Body of pancreas (tissue), 4 donors: Measurements from ENCODE around the gene FITM1. TPM values are rescaled to one million over a fixed set of nuclear protein-coding genes. Genes with fewer than 3 reads are reported as not detected.

Experiments
- ATAC-seq: fragments of 150-250 bp; one replicate; pipeline ENCODE4 v1.9.1; 2016
- DNase-seq, 4 donors: peaks; one replicate each; pipeline ENCODE4 v3.0.0-alpha.2; 2019
- H3K27ac ChIP-seq, 4 donors: fragments of 200-600 bp; sonication (generic); 1 replicate in 3 of 4; 2 replicates in 1 of 4; pipeline versions ENCODE4 v1.5.1 to v1.6.1; 2016 to 2019; ENCODE audit warnings: mild to moderate bottlenecking in 1 of 4, mixed read lengths in 1 of 4, moderate library complexity in 1 of 4
- H3K27me3 ChIP-seq, 2 donors: fragments of 200-600 bp; sonication (generic); one replicate each; pipeline ENCODE4 v1.6.0; 2016; ENCODE audit warnings: mild to moderate bottlenecking in 1 of 2
- H3K36me3 ChIP-seq, 2 donors: fragments of 200-600 bp; sonication (generic); replicated peaks in 1 of 2; 2 replicates each; pipeline ENCODE4 v1.5.1; 2016; ENCODE audit warnings: low read depth in 2 of 2; ENCODE audit not compliant: insufficient read depth in 1 of 2
- H3K4me1 ChIP-seq: fragments of 200-600 bp; sonication (generic); one replicate; pipeline ENCODE4 v1.6.0; 2016
- H3K4me3 ChIP-seq, 2 donors: fragments of 200-600 bp; sonication (generic); 1 replicate in 1 of 2; 2 replicates in 1 of 2; pipeline ENCODE4 v1.5.1; 2016 to 2019
- H3K9me3 ChIP-seq, 3 donors: fragments of 200-600 bp; sonication (generic); 1 replicate in 2 of 3; 2 replicates in 1 of 3; pipeline ENCODE4 v1.5.1; 2016
- POLR2A ChIP-seq, 3 donors: fragments of 450-650 bp; IDR thresholded peaks; one replicate each; pipeline ENCODE4 v1.6.1; 2016; ENCODE audit warnings: antibody characterized with exemption in 3 of 3, mild to moderate bottlenecking in 2 of 3
- WGBS, 2 donors: methylation state at CpG; one replicate each; pipeline ENCODE4 v1.1.5; 2017; 5-methylcytosine and 5-hydroxymethylcytosine counted together
- intact Hi-C: fragments of 100-400 bp; cut with DNase I; formaldehyde crosslinking; loops from one replicate; pipeline ENCODE4 v1.15.1; 2023
- total RNA-seq, 2 donors: library from RNA; depleted of rRNA; stranded (reverse); fragments of >200 nt; gene quantifications; one replicate each; pipeline ENCODE4 v1.1.0, GENCODE V29; 2016
- TF ChIP-seq, protein P1 (sequence below), 7 experiments: fragments of 450-650 bp in 4 of 7; fragments of 200-600 bp in 3 of 7; sonication (generic) in 3 of 7; IDR thresholded peaks; one replicate each; pipeline ENCODE4 v1.5.1; 2016 to 2019; ENCODE audit warnings: antibody characterized with exemption in 7 of 7

The FITM1 gene
- total RNA-seq, 2 donors from 2014 or later, result 6.3 to 12.2 TPM

DNA sequence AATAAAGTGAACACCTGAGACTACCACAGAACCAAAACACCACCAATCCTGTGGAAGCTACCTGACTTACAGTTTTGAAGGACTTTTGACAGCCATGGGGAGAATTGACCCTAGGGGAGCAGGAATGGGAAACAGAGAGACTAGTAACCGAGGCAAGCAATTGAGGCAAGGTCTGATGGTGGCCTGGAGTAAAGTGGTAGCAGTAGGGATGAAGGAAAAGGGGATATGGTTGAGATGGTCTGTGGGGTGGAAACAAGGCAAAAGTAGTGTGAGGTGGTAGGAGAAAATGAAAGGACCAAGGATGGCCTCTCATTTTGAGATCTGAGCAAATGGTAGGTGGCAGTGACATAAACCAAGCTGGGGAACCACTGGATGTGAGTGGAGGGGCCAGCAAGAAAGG lies 26.4 kb downstream of the FITM1 start:
- no peak for ATAC-seq
- 89 to 95% methylated on average over 1 of the region's 1 CpG for WGBS, 2 donors

DNA sequence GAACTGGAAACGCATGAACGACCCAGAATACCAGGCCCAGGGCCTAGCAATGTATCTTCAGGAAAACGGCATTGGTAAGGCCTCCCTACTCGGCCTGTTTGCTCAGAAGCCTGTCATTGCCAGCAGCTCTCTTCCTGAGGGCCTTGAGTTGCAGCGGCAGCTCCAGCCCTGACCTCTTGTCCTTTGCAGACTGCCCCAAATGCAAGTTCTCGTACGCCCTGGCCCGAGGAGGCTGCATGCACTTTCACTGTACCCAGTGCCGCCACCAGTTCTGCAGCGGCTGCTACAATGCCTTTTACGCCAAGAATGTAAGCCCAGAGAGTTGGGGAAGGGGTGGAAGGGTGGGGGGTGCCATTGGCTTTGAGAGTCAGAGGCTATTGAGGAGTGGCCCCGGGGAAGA lies 26.9 kb downstream of the FITM1 start:
- Histone ChIP-seq H3K9me3 (no peaks in the 10 kb centered on the region), H3K36me3 (peaks cover 6 to 25% of the 10 kb centered on the region in 2 donors), H3K27ac (no peak overlapping the region), H3K4me3 (no peak overlapping the region), H3K27me3 (no peaks in the 10 kb centered on the region), H3K4me1 (peaks cover 23% of the 10 kb centered on the region)
- intact Hi-C loops, result no loop called here
- ATAC-seq, result no peak
- DNase-seq, result no peak
- TF ChIP-seq, protein P1, sequence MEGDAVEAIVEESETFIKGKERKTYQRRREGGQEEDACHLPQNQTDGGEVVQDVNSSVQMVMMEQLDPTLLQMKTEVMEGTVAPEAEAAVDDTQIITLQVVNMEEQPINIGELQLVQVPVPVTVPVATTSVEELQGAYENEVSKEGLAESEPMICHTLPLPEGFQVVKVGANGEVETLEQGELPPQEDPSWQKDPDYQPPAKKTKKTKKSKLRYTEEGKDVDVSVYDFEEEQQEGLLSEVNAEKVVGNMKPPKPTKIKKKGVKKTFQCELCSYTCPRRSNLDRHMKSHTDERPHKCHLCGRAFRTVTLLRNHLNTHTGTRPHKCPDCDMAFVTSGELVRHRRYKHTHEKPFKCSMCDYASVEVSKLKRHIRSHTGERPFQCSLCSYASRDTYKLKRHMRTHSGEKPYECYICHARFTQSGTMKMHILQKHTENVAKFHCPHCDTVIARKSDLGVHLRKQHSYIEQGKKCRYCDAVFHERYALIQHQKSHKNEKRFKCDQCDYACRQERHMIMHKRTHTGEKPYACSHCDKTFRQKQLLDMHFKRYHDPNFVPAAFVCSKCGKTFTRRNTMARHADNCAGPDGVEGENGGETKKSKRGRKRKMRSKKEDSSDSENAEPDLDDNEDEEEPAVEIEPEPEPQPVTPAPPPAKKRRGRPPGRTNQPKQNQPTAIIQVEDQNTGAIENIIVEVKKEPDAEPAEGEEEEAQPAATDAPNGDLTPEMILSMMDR (IDR thresholded peaks at IDR 0.05), result no peak
- TF ChIP-seq POLR2A (IDR thresholded peaks at IDR 0.05), result no peak
- WGBS, 2 donors, result 91 to 94% methylated on average over 12 of the region's 12 CpGs

More for the DNA sequence above, 26.4 kb downstream of the FITM1 start:
- Histone ChIP-seq H3K4me3 (no peak overlapping the region), H3K27ac (no peak overlapping the region), H3K36me3 (peaks cover 6 to 26% of the 10 kb centered on the region in 2 donors), H3K27me3 (no peaks in the 10 kb centered on the region), H3K4me1 (peaks cover 18% of the 10 kb centered on the region), H3K9me3 (no peaks in the 10 kb centered on the region)
- DNase-seq, result no peak
- intact Hi-C loops, result no loop called here
- TF ChIP-seq, protein P1 (IDR thresholded peaks at IDR 0.05), result no peak
- no peak for TF ChIP-seq POLR2A (IDR thresholded peaks at IDR 0.05)

DNA sequence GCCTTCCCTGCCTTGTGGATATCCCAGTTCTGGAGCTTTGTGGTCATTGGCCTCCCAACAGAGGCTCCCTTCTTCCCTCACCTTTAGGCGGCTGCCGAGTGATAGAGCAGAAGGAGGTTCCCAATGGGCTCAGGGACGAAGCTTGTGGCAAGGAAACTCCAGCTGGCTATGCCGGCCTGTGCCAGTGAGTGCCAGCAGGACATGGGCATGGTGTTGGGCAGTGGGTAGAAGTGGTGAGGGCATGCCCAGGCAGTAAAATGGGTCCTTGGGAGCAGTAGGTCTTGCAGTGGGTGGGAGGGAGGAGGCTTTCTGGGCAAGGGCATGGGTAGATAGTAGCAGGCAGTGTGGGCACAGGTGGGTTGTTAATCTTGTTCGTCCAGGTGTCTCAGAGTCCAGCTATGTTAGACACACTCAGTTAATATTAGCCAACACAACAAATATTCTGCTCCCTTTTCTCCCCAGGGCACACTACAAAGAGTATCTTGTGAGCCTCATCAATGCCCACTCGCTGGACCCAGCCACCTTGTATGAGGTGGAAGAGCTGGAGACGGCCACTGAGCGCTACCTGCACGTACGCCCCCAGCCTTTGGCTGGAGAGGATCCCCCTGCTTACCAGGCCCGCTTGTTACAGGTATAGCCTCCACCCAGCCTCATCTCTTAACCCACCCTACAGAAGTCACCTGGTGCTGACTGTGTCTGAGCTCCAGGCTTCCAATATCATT lies 29.5 kb downstream of the FITM1 start:
- 71 to 73% methylated on average over 11 of the region's 11 CpGs for WGBS, 2 donors
- DNase-seq (no peak), ATAC-seq (no peak)
- TF ChIP-seq, protein P1 (IDR thresholded peaks at IDR 0.05), result no peak
- TF ChIP-seq POLR2A (IDR thresholded peaks at IDR 0.05), result no peak
- peaks cover 35% of the 10 kb centered on the region for H3K4me1 ChIP-seq
- no peaks in the 10 kb centered on the region for H3K27me3 ChIP-seq
- peak overlapping the region in 3 of 4 donors; percentile 79 to 89 (median 88) for H3K27ac ChIP-seq
- intact Hi-C loops, result loop anchor here (10.0 kb wide), 1 partner anchor 105 kb away; the partner anchor contains the start of gene CARMIL3
- no peak overlapping the region for H3K4me3 ChIP-seq
- H3K9me3 ChIP-seq, result no peaks in the 10 kb centered on the region
- peaks cover 10 to 42% of the 10 kb centered on the region in 2 donors for H3K36me3 ChIP-seq

DNA sequence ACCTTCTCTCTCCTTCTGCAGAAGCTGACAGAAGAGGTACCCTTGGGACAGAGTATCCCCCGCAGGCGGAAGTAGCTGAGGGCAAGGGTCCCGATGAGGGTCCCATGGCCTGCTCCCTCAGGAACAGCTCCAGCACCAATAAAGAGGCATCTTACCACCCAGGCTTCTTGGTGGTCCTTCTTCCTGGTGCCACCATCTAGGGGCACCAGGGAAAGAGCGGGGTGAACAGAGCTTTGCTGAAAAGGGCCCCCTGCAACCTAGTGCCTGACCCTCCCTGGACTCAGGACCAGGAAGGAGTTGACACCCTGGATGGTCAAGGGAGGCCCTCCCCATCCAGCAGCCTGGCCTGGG lies 30.0 kb downstream of the FITM1 start:
- Histone ChIP-seq H3K27me3 (no peaks in the 10 kb centered on the region), H3K4me1 (peaks cover 35% of the 10 kb centered on the region), H3K4me3 (no peak overlapping the region), H3K9me3 (no peaks in the 10 kb centered on the region), H3K27ac (peak overlapping the region; percentile 79 to 89 (median 84)), H3K36me3 (peaks cover 10 to 42% of the 10 kb centered on the region in 2 donors)
- ATAC-seq (no peak), DNase-seq (no peak)
- 85 to 92% methylated on average over 4 of the region's 4 CpGs for WGBS, 2 donors
- TF ChIP-seq, protein P1 (IDR thresholded peaks at IDR 0.05), result no peak
- TF ChIP-seq POLR2A (IDR thresholded peaks at IDR 0.05), result no peak
- intact Hi-C loops, result loop anchor here (10.0 kb wide), 1 partner anchor 106 kb away; the partner anchor contains the start of gene CARMIL3
